Right ventricle myocardium superior (tissue), 1 donor: ENCODE data around the gene SSBP4. TPM values are rescaled to one million over a fixed set of nuclear protein-coding genes. Genes with fewer than 3 reads are reported as not detected.

Experiments
- ATAC-seq: fragments of 200-7000 bp; cut with Tn5 transposase; one replicate; pipeline ENCODE4 v1.9.1; 2020; ENCODE audit warnings: mild to moderate bottlenecking; ENCODE audit not compliant: poor library complexity
- DNase-seq: peaks from one replicate; pipeline ENCODE4 v3.0.0-alpha.2; 2020
- intact Hi-C: fragments of 100-400 bp; cut with DNase I; formaldehyde crosslinking; loops from one replicate; pipeline ENCODE4 v1.11.2; 2022
- total RNA-seq: library from RNA; stranded (reverse); fragmentation: NEBNext Ultra II Directional; extraction: Animal tissue kit (Norgen Biotek cat#: 25700); gene quantifications from one replicate; pipeline ENCODE4 v1.2.1, GENCODE V29; 2021
- donor health status: DM: no; HTN: yes; CAD: no; lungs with severe emphysema.

Gene SSBP4
- total RNA-seq, 1 donor from 2014 or later = 30.4 TPM

DNA sequence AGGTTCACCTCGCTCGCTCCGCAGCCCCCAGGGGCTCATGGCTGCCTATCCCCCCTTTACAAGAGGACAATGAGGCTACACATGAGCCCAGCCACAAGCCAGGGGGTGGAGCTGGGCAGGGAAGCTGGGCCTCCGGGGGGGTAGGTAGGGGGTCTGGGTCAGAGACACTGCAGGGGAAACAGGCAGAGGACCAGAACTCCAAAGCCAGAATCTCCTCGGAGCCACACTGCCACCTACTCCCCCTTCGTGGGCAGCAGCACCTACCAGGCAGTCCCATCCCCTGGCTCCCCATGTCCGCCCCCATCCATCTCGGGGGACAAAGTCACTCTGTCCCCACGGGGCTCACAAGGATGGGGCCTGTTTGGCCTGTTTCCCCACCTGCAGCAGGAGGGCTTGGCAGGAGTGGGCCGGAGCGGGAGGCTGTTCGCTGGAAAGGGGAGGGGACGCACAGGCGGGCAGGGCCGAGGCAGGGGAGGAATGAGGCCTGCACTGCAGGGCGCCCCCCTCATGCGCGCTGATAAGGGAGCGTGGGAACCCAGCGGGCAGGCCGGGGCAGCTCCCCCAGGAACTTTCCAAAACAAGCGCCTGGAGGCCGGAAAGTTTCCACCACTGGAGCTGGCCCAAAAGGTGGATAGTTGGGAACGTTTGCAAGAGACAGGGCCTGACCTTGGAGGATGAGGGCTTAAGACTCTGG lies 19.3 kb downstream of the SSBP4 start:
- intact Hi-C loops = no loop called here
- ATAC-seq (peak; percentile 10), DNase-seq (peak; percentile 63)

DNA sequence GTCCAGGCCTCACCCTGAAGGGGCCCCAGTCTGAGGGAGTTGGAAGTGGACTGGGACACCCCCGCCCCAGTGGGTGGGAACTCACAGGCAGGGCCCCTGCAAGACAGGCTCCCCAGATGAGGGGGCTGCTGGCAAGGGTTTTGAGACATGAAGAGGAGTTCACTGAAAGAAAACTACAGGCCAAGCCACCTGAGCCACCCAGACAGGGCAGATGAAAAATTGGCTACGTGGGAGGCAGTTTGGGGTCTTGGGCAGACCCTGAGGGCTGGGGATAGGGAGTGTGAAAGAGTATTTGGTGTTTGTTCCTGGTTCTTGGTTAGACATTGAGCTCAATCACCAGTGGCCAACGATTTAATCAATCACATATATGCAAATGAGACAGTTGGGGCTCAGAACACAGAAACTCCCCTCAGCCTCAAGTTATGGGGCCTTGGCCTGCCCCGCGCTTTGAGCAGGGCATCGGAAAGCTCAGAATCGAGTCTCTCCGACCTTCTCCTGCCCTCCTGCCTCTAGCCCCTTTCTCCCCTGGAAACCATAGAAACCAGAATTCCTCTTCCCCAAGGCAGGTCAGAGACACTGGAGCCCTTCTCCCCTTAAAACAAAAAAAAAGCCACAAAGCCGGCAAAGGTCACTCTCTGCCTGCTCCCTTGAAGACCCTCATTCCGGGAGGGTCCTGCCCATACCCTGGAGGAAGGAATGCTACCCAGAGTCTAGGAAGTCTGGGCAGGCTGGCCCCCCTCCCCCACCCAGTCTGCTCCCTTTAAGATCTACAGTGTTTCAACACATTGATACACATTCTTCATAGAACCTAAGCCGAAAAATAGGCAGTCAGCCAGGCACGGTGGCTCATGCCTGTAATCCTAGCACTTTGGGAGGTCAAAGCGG lies 20.1 kb downstream of the SSBP4 start:
- intact Hi-C loops = no loop called here
- no peak for ATAC-seq
- DNase-seq = no peak

DNA sequence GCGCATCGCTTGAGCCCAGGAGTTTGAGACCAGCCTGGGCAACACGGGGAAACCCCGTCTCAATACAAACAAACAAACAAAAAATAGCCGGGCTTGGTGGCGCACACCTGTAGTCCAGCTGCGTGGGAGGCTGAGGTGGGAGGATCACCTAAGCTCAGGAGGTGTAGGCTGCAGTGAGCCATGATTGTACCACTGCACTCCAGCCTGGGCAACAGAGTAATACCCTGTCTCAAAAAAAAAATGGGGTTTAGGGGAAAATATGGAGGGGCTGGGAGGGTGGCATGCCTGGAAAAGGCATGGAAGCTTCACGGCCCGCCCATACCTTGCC lies 20.7 kb downstream of the SSBP4 start:
- DNase-seq = no peak
- intact Hi-C loops = no loop called here
- ATAC-seq = no peak

- ATAC-seq (no peak), DNase-seq (no peak)
- intact Hi-C loops = no loop called here
Observed at GRCh38 chr19:18440415-18440877, 21.2 kb downstream of the SSBP4 start.

DNA sequence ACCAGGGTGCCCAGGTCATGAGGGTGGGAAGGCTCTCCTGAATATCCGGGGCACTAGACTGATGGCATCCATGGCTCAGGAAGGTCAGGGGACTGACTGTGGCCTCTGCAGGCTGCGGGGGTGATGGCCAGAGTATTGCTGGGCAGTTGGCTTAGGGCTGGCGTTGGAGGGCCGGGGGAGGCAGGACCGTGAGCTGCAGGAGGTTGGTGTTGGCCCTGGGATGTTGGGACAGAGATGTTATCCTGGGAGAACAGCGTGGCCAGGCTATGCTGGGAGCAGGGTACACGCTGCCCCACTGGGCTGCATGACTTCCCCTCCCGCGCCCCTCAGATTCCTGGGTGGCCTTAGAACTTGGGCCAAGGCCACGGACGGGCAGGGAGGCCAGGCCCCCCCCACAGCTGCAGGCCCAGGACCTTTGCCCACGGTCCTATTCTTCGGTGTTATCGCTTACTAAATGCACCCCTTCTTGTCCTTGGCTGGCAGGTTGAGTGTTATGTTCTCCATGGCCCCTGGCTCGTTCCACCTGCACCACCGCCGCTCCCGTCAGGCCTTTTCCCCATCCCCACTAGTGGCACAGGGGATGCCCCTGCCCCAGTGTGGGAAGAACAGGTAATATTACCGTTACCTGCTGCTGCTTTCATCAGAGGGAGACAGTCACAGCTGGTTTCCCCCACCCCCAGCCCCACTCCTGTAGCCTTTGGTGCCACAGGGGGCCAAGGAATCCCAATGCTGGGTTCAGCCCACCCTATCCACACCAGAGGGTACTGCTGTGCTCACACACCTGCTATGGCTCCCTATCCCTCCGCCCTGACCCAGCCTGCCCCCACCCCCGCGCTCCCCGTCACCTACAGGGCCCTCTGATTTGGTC lies 22.0 kb downstream of the SSBP4 start:
- intact Hi-C loops = no loop called here
- ATAC-seq (no peak), DNase-seq (no peak)

- ATAC-seq = no peak
- intact Hi-C loops = no loop called here
Observed at GRCh38 chr19:18441804-18442788, 22.9 kb downstream of the SSBP4 start.

GRCh38 chr19:18442941-18443340 lies 23.7 kb downstream of the SSBP4 start:
- intact Hi-C loops = no loop called here

More at GRCh38 chr19:18441804-18442788, 22.9 kb downstream of the SSBP4 start:
- DNase-seq = no peak

DNA sequence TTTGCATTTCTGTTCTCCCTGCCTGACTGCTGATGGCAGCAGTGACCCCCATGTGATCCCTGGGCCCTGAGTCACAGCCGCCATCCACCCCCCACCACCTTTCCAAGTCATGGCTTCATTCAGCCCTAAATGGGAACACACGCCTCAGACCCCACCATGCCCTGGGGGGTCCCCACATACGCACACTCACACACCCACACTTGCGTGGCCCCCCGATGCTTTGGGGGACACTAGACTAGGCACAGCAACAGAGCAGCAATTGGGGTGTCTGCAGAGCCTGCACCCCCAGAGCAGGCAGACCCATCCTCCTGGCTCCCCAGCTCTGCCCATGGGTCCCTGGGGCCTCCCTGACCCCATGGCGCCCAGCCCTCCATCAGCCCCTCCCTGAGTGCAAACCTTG lies 24.2 kb downstream of the SSBP4 start:
- ATAC-seq = no peak
- DNase-seq = no peak
- intact Hi-C loops = no loop called here

More at GRCh38 chr19:18442941-18443340, 23.7 kb downstream of the SSBP4 start:
- ATAC-seq (no peak), DNase-seq (no peak)

GRCh38 chr19:18443831-18444230 lies 24.6 kb downstream of the SSBP4 start:
- ATAC-seq (no peak), DNase-seq (no peak)
- intact Hi-C loops = no loop called here

DNA sequence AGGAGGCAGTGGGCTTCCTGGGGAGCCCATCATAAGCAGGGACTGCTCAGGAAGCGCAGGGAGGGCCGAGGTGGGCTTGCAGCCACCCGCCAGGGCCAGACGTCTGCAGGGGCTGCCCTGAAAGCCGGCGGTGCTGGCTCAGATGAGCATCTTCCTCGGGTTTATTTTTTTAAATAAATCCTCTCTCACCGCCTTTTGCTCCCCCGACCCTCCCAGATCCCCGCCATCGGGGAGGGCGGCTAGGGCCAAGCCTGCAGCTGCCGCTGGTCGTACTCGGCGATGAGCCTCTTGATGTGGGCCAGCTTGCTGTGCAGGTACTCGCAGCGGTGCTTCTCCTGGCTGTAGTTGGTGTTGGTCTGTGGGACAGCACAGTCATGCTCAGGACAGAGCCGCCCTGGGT lies 25.3 kb downstream of the SSBP4 start:
- intact Hi-C loops = no loop called here
- ATAC-seq = no peak
- no peak for DNase-seq

DNA sequence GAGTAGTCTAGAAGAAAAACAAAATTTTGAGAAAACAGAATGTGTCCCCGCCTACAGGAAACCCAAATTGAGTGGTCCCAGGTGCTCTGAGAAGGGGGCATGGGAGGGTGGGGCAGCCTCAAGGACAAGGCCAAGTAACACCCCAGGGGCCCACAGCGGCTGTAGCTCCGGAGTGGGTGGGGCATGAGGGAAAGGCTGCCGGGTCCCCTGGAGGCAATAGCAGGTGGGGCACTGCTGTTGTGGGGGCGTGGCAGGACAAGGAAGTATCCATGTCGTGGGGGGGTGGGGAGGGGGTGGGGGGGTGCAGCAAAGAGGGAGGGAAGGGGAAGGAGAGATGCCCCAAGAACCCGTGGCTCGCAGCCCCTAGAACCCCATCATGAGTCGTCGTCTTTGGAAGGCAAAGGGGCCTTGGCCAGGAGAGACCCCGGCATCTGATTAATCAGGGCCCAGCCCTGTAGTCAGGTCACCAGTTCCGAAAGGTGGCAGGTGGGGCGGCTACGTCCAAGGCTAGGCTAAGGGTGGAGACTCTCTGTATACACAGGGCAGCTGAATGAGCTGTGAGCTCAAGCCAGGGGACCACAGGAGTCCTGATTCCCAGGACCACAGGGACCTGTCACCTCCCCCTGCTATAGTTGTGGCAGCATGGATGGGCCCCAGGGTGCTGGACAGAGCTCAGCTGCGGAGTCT lies 26.2 kb downstream of the SSBP4 start:
- DNase-seq (no peak), ATAC-seq (no peak)
- intact Hi-C loops = no loop called here

DNA sequence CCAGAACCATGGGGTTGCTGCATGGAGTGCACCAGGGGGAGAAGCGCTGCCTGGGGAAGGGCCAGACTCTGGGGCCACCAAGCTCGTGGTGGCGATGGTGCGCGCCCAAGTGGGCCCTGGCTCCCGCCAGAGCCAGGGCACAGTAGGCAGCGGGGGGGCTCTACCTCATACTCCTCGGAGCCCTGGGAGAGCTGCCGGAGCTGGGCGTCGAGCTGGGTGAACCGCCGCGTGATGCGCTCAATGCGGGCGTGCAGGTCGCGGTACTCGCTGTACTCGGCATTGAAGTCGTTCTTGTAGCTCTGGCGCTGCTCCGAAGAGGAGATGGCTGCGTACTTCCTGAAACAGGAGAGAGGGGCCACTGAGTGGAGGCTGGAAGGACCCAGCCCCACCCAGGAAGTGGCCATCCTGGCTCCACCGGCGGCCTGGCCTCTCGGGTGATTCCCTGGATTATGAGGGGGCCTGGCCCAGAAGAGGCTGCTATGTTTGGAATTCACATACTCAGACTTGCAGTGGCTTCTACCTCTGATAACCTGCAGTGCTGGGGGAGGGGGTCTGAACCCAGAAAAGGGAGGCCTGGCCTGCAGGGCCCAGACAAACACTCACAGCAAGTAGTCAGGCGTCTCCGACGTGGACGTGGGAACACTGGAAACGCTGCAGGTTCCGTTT lies 27.1 kb downstream of the SSBP4 start:
- no peak for ATAC-seq
- intact Hi-C loops = no loop called here

DNA sequence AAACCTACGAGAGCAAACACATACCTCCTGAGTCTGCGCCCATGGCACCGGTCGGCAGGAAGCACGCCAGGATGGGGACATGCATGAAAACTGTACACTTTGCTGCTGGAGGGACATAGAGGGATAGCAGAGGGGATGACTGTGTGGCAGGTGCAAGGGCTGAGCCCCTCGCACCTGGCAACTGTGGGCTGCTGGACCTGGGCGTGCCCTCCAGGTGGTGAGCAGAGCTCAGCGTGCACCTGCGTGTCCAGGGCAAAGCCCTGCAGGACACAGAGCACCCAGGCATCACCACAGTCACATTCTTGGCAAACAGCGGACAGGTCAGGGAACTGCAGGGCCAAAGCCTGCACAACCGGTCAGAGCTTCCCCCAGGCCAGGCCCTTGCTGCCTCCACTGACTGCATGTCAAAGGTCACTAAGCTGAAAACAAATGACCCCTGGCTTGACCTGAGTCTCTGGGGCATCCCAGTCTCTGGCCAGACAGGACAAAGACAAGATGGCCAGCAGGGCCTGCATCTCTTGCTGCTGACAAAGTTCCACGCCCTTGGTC lies 27.7 kb downstream of the SSBP4 start:
- intact Hi-C loops = no loop called here
- DNase-seq = no peak
- ATAC-seq = no peak

More for the DNA sequence above, 27.1 kb downstream of the SSBP4 start:
- DNase-seq = no peak

DNA sequence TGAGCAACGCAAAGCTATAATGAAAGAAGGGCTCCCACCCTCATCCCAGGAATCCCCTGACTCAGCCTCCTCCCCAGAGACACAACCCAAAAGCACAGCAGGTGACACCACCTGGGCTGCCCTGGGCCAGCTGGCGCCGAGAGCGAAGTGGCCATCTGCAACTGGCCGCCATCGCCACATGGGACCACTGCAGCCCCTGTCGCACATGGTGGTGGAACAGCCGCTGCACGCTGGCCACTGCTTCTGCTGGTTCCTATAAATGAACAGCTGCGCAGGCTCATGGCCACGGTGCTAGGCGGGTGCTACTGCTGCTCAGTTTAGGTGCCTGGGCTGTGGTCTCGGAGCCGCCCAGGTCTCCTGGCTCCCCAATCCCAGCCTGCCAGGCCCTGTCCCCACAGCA lies 30.4 kb downstream of the SSBP4 start:
- ATAC-seq (no peak), DNase-seq (no peak)
- intact Hi-C loops = no loop called here

DNA sequence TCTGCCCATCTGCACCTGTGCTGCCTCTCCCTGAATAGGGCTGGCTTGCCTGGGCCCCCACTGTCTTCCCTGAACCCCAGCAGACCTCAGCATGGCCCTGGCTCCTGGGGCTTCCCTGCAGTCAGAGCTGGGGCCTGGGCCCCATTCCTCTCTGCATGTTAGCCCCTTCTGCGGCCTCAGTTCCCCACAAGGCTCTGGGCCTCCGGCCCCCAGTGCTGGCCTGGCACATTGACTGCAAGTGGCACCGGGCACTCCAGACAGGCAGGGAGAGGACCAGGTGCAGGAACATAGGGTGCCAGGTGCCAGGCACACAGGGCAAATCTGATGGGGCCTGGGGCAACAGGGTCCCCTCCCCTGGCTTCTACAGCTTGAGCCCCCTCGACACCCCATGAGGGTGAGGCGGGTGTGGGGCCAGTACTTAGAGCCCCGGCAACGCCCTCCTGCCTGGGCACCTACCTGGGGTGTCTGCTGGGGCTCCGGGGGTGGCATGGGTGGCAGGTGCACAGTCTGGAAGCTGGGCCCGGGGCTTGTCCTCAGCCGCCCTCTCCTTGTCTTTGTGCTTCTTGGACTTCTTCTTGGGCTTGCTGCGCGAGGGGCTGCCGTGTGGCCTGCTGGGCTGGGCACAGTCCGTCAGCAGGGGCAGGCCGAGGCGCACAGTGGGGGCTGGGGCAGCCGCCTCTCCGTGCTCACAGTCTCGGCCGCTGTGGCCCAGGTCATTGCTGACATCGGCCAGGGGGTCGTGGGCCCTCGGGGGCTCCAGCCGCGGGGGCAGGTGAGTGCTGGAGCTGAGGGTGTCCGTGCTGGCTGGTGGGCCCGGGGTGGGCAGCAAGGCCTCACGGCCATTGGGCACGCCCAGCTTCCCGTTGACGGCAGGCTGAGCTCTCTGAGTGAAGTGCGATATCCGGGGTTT lies 31.1 kb downstream of the SSBP4 start:
- intact Hi-C loops = loop anchor here (5.0 to 10.0 kb wide), 2 partner anchors 112 to 415 kb away; no protein-coding TSS in a partner anchor
- ATAC-seq (no peak), DNase-seq (no peak)
